K562 (cell line): ENCODE measurements around the gene NDUFS3. TPM values are rescaled to one million over a fixed set of nuclear protein-coding genes. Genes with fewer than 3 reads are reported as not detected.

Experiments
- ADNP ChIP-seq: fragments of 200-800 bp; sonication (Bioruptor generic); IDR thresholded peaks from 2 replicates; pipeline ENCODE4 v1.6.1; 2016; ENCODE audit warnings: missing genetic modification characterization, missing compliant biosample characterization
- ATF2 ChIP-seq: sonication (generic); formaldehyde crosslinking; IDR thresholded peaks from 2 replicates; pipeline ENCODE4 v1.8.1; 2022; ENCODE audit warnings: missing genetic modification reagents
- HMGXB4 ChIP-seq: sonication (generic); formaldehyde crosslinking; IDR thresholded peaks from 2 replicates; pipeline ENCODE4 v1.8.1; 2023; ENCODE audit warnings: mild to moderate bottlenecking, missing genetic modification reagents
- LEF1 ChIP-seq: fragments of 450-650 bp; IDR thresholded peaks from 2 replicates; pipeline ENCODE4 v1.6.1; 2016; ENCODE audit warnings: mild to moderate bottlenecking
- MAFF ChIP-seq: IDR thresholded peaks from 2 replicates; pipeline ENCODE4 v1.6.1; 2012; ENCODE audit warnings: low read length, improper control_type of control experiment
- MTA2 ChIP-seq: fragments of 450-650 bp; IDR thresholded peaks from 2 replicates; pipeline ENCODE4 v1.6.1; 2016; ENCODE audit warnings: low read depth
- MXD1 ChIP-seq: fragments of 250-450 bp; sonication (Bioruptor Pico); IDR thresholded peaks from 2 replicates; pipeline ENCODE4 v1.8.0; 2021; ENCODE audit warnings: borderline replicate concordance, mild to moderate bottlenecking, moderate library complexity; ENCODE audit not compliant: poor library complexity, severe bottlenecking
- MXI1 ChIP-seq: IDR thresholded peaks from 2 replicates; pipeline ENCODE4 v1.6.1; 2011; ENCODE audit warnings: low read depth, mild to moderate bottlenecking, improper control_type of control experiment, low read length
- PRPF4 ChIP-seq: fragments of 200-400 bp; formaldehyde crosslinking; IDR thresholded peaks from one replicate; pipeline ENCODE4 v1.6.1; 2017; ENCODE audit warnings: low read length, low read depth, mild to moderate bottlenecking; ENCODE audit not compliant: insufficient read depth, poor library complexity, severe bottlenecking
- SIRT6 ChIP-seq: IDR thresholded peaks from one replicate; pipeline ENCODE4 v1.6.1; 2012; ENCODE audit warnings: low read depth, mild to moderate bottlenecking, control low read depth, inconsistent platforms, low read length, moderate library complexity
- SNRNP70 ChIP-seq: fragments of 200-400 bp; formaldehyde crosslinking; optimal IDR thresholded peaks from 2 replicates; pipeline ENCODE3; 2017; ENCODE audit warnings: low read depth, low read length
- SP1 ChIP-seq: sonication (generic); formaldehyde crosslinking; IDR thresholded peaks from 2 replicates; pipeline ENCODE4 v1.8.1; 2022; ENCODE audit warnings: mild to moderate bottlenecking, missing genetic modification reagents
- TSHZ1 ChIP-seq: fragments of 250-450 bp; sonication (Bioruptor Pico); IDR thresholded peaks from 2 replicates; pipeline ENCODE4 v1.4.0; 2020; ENCODE audit warnings: mild to moderate bottlenecking, moderate library complexity
- ZBTB2 ChIP-seq: fragments of 450-650 bp; IDR thresholded peaks from 2 replicates; pipeline ENCODE4 v1.6.1; 2016; ENCODE audit warnings: antibody characterized with exemption
- ZBTB33 ChIP-seq: sonication (generic); formaldehyde crosslinking; IDR thresholded peaks from 2 replicates; pipeline ENCODE4 v1.8.1; 2023; ENCODE audit warnings: mild to moderate bottlenecking, missing genetic modification reagents
- polyA plus RNA-seq, 8 experiments: library from polyadenylated mRNA; depleted of rRNA in 4 of 8; stranded (reverse) in 5 of 8; unstranded in 3 of 8; fragments of >200 nt; fragmentation: Nextera tagmentation in 2 of 8; fragmentation: Illumina TruSeq in 1 of 8; extraction: Ambion mirVana in 2 of 8; extraction: Trizol in 1 of 8; gene quantifications; 2 replicates each; pipeline versions ENCODE4 v1.2.1 to v1.2.3, GENCODE V29; 2011 to 2014; ENCODE audit warnings: inconsistent platforms in 1 of 8, missing spikeins in 1 of 8
- total RNA-seq, 7 experiments: library from RNA; depleted of rRNA in 6 of 7; stranded (reverse); fragments of >200 nt in 6 of 7; fragmentation: Illumina TruSeq in 2 of 7; extraction: Trizol in 2 of 7; gene quantifications; 2 replicates each; pipeline versions ENCODE4 v1.2.1 to v1.2.3, GENCODE V29; 2011 to 2021; ENCODE audit warnings: low replicate concordance in 1 of 7

NDUFS3 gene
- total and polyA plus RNA-seq, 9 of the 15 experiments (the other 6 are each of a cell fraction or from before 2014, with no cell fraction given): 38.7 to 341 (median 194) TPM

GRCh38 chr11:47565340-47566148 lies 13.3 kb upstream of the NDUFS3 start, which contains the start of gene PTPMT1 (continued):
- TF ChIP-seq MAFF (no peak), MTA2 (no peak), MXI1 (no peak), ADNP (tag) (no peak), LEF1 (no peak), PRPF4 (no peak), ZBTB33 (CRISPR knock-in tag) (no peak), ATF2 (no peak), HMGXB4 (CRISPR knock-in tag) (peak; percentile 33; the same call in 1 of the 2 replicates), ZBTB2 (no peak), SIRT6 (no peak), TSHZ1 (CRISPR knock-in tag) (no peak), MXD1 (CRISPR knock-in tag) (no peak), SNRNP70 (no peak), SP1 (CRISPR knock-in tag) (no peak)
